GM23338 (cell line): ENCODE results near the gene TUBA8. TPM values are rescaled to one million over a fixed set of nuclear protein-coding genes. Genes with fewer than 3 reads are reported as not detected.
A peak's percentile ranks its signal among the peaks of the same experiment; 100 is the strongest.
"Not testable (repeated sequence)": the region's sequence is repeated elsewhere in the genome, so short reads cannot be mapped to it uniquely, and the experiment has no call there.

Experiments
- ATAC-seq: fragments of 200-7000 bp; cut with Tn5 transposase; 3 replicates; pipeline ENCODE4 v1.9.1; 2020
- DNase-seq: peaks from one replicate; pipeline ENCODE4 v3.0.0-alpha.2; 2015; ENCODE audit warnings: low spot score
- H2AFZ ChIP-seq: fragments of 200-600 bp; sonication (generic); 2 replicates; pipeline ENCODE4 v1.8.0; 2016; ENCODE audit warnings: antibody characterized with exemption, mild to moderate bottlenecking, moderate library complexity
- H3F3A ChIP-seq: fragments of 200-600 bp; sonication (generic); replicated peaks from 2 replicates; pipeline ENCODE4 v1.8.0; 2017; ENCODE audit warnings: antibody characterized with exemption, mixed run types, low read depth
- H3K27ac ChIP-seq: fragments of 200-600 bp; sonication (generic); 2 replicates; pipeline ENCODE4 v1.6.1; 2016; ENCODE audit warnings: low read depth
- H3K27me3 ChIP-seq: fragments of 200-600 bp; sonication (generic); 2 replicates; pipeline ENCODE4 v1.8.0; 2016; ENCODE audit warnings: mild to moderate bottlenecking, mixed run types, moderate library complexity; ENCODE audit not compliant: insufficient read depth
- H3K36me3 ChIP-seq: fragments of 200-600 bp; sonication (generic); 2 replicates; pipeline ENCODE4 v1.8.0; 2016; ENCODE audit warnings: mild to moderate bottlenecking; ENCODE audit not compliant: insufficient read depth
- H3K4me1 ChIP-seq: fragments of 200-600 bp; sonication (generic); 2 replicates; pipeline ENCODE4 v1.8.0; 2016; ENCODE audit warnings: mild to moderate bottlenecking, moderate library complexity; ENCODE audit not compliant: insufficient read depth
- H3K4me2 ChIP-seq: fragments of 200-600 bp; sonication (generic); 2 replicates; pipeline ENCODE4 v1.7.1; 2017; ENCODE audit warnings: mixed run types
- H3K4me3 ChIP-seq: fragments of 200-600 bp; sonication (generic); 2 replicates; pipeline ENCODE4 v1.6.1; 2016; ENCODE audit warnings: mixed run types
- H3K79me2 ChIP-seq: fragments of 200-600 bp; sonication (generic); replicated peaks from 2 replicates; pipeline ENCODE4 v1.8.0; 2017; ENCODE audit warnings: mild to moderate bottlenecking; ENCODE audit not compliant: insufficient read depth
- H3K9me2 ChIP-seq: fragments of 200-600 bp; sonication (generic); 2 replicates; pipeline ENCODE4 v1.8.0; 2017; ENCODE audit not compliant: insufficient read depth
- H4K20me1 ChIP-seq: fragments of 200-600 bp; sonication (generic); replicated peaks from 2 replicates; pipeline ENCODE4 v1.8.0; 2017; ENCODE audit warnings: mild to moderate bottlenecking; ENCODE audit not compliant: insufficient read depth
- H3K27ac Mint-ChIP-seq: 2 replicates; pipeline ENCODE4 v1.8.0; 2020; ENCODE audit warnings: inconsistent platforms, mild to moderate bottlenecking, moderate library complexity, mixed read lengths
- H3K27me3 Mint-ChIP-seq: 3 replicates; pipeline ENCODE4 v1.8.0; 2022; ENCODE audit warnings: low read depth, mild to moderate bottlenecking, moderate library complexity, mixed read lengths, inconsistent platforms; ENCODE audit not compliant: insufficient read depth, poor library complexity
- H3K36me3 Mint-ChIP-seq: 3 replicates; pipeline ENCODE4 v1.8.0; 2021; ENCODE audit warnings: low read depth, mild to moderate bottlenecking, inconsistent platforms, moderate library complexity, mixed read lengths
- H3K4me1 Mint-ChIP-seq: 3 replicates; pipeline ENCODE4 v1.8.0; 2020; ENCODE audit warnings: mild to moderate bottlenecking, inconsistent platforms, mixed read lengths
- H3K4me3 Mint-ChIP-seq: 3 replicates; pipeline ENCODE4 v1.8.0; 2021; ENCODE audit warnings: moderate library complexity, mild to moderate bottlenecking, inconsistent platforms, mixed read lengths
- H3K9me3 Mint-ChIP-seq: 3 replicates; pipeline ENCODE4 v1.8.0; 2020; ENCODE audit warnings: moderate library complexity, mild to moderate bottlenecking, inconsistent platforms, mixed read lengths
- CREB1 ChIP-seq: fragments of 250-450 bp; sonication (Bioruptor Pico); IDR thresholded peaks from 2 replicates; pipeline ENCODE4 v1.5.0; 2020; ENCODE audit warnings: low read depth, mild to moderate bottlenecking, moderate library complexity
- ETS1 ChIP-seq: IDR thresholded peaks from 2 replicates; pipeline ENCODE4 v1.6.1; 2016; ENCODE audit warnings: antibody characterized with exemption
- EZH2 ChIP-seq: fragments of 200-600 bp; sonication (generic); IDR thresholded peaks from one replicate; pipeline ENCODE4 v1.8.0; 2017; ENCODE audit warnings: antibody characterized with exemption, mild to moderate bottlenecking, low read depth; ENCODE audit not compliant: unreplicated experiment
- EZH2phosphoT487 ChIP-seq: fragments of 200-600 bp; sonication (generic); IDR thresholded peaks from one replicate; pipeline ENCODE4 v1.8.1; 2018; ENCODE audit warnings: antibody characterized with exemption; ENCODE audit not compliant: unreplicated experiment
- JUNB ChIP-seq: IDR thresholded peaks from one replicate; pipeline ENCODE4 v1.6.1; 2016; ENCODE audit warnings: antibody characterized with exemption; ENCODE audit not compliant: unreplicated experiment
- NANOG ChIP-seq: IDR thresholded peaks from 2 replicates; pipeline ENCODE4 v1.6.1; 2016; ENCODE audit warnings: antibody characterized with exemption, borderline replicate concordance
- POLR2AphosphoS5 ChIP-seq: IDR thresholded peaks from 2 replicates; pipeline ENCODE4 v1.6.1; 2016; ENCODE audit warnings: antibody characterized with exemption, low read depth
- ZNF114 ChIP-seq: fragments of 250-450 bp; sonication (Bioruptor Pico); IDR thresholded peaks from 2 replicates; pipeline ENCODE4 v1.5.0; 2020; ENCODE audit warnings: mild to moderate bottlenecking, moderate library complexity
- polyA plus RNA-seq: library from polyadenylated mRNA; unstranded; fragments of >200 nt; fragmentation: Nextera tagmentation; extraction: Ambion mirVana; gene quantifications from 2 replicates; pipeline ENCODE4 v1.2.1, GENCODE V29; 2016
- total RNA-seq: library from RNA; depleted of rRNA; stranded (reverse); fragments of >200 nt; shearing (Covaris generic); gene quantifications from 2 replicates; pipeline ENCODE4 v1.2.3, GENCODE V29; 2014
- TF ChIP-seq, protein P1 (sequence below), 2 experiments: fragments of 200-600 bp in 1 of 2; sonication (generic) in 1 of 2; conservative IDR thresholded peaks; 2 replicates each; pipeline versions ENCODE4 v1.5.1 to v1.6.1; 2016 to 2017; ENCODE audit warnings: antibody characterized with exemption in 2 of 2, low read depth in 2 of 2, mild to moderate bottlenecking in 2 of 2, moderate library complexity in 1 of 2
- TF ChIP-seq, protein P2 (sequence below): fragments of 250-450 bp; sonication (Bioruptor Pico); IDR thresholded peaks from 2 replicates; pipeline ENCODE4 v1.5.0; 2020; ENCODE audit warnings: mild to moderate bottlenecking, moderate library complexity
- TF ChIP-seq, protein P3 (sequence below): IDR thresholded peaks from one replicate; pipeline ENCODE4 v1.6.1; 2018; ENCODE audit warnings: antibody characterized with exemption; ENCODE audit not compliant: unreplicated experiment

Gene TUBA8
- total and polyA plus RNA-seq, 2 experiments from 2014 or later: 0.31 to 0.48 TPM

GRCh38 chr22:18157714-18158028 lies 47.1 kb downstream of the TUBA8 start:
- Histone ChIP-seq H3K27ac (peak overlapping the region; percentile 20; the same call in 1 of the 2 replicates), H3K9me2 (no peaks in the 10 kb centered on the region), H3K27me3 (no peaks in the 10 kb centered on the region), H3K4me1 (peaks cover 11% of the 10 kb centered on the region; the same call in 1 of the 2 replicates), H2AFZ (peak overlapping the region; percentile 88), H3K4me3 (peak overlapping the region; percentile 17; the same call in 1 of the 2 replicates), H3K79me2 (no peaks in the 10 kb centered on the region), H4K20me1 (no peaks in the 10 kb centered on the region), H3K36me3 (no peaks in the 10 kb centered on the region), H3K4me2 (peak overlapping the region; percentile 31), H3F3A (0 out of 2 replicates have a peak, but pooled peaks cover 4% of the 10 kb centered on the region)
- peaks cover 18% of the 10 kb centered on the region for H3K4me1 Mint-ChIP-seq
- no peaks in the 10 kb centered on the region for H3K9me3 Mint-ChIP-seq
- no peak overlapping the region; the same call in 2 of the 3 replicates for H3K4me3 Mint-ChIP-seq
- no peak for TF ChIP-seq ETS1
- TF ChIP-seq POLR2AphosphoS5: no peak
- no peak for TF ChIP-seq NANOG
- TF ChIP-seq ZNF114 (CRISPR knock-in tag): no peak
- TF ChIP-seq, protein P1, sequence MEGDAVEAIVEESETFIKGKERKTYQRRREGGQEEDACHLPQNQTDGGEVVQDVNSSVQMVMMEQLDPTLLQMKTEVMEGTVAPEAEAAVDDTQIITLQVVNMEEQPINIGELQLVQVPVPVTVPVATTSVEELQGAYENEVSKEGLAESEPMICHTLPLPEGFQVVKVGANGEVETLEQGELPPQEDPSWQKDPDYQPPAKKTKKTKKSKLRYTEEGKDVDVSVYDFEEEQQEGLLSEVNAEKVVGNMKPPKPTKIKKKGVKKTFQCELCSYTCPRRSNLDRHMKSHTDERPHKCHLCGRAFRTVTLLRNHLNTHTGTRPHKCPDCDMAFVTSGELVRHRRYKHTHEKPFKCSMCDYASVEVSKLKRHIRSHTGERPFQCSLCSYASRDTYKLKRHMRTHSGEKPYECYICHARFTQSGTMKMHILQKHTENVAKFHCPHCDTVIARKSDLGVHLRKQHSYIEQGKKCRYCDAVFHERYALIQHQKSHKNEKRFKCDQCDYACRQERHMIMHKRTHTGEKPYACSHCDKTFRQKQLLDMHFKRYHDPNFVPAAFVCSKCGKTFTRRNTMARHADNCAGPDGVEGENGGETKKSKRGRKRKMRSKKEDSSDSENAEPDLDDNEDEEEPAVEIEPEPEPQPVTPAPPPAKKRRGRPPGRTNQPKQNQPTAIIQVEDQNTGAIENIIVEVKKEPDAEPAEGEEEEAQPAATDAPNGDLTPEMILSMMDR (conservative IDR thresholded peaks at IDR 0.05; ENCODE audit: low read depth in 2 of 2): no peak
- no peak for TF ChIP-seq CREB1 (CRISPR knock-in tag)
- TF ChIP-seq, protein P2, sequence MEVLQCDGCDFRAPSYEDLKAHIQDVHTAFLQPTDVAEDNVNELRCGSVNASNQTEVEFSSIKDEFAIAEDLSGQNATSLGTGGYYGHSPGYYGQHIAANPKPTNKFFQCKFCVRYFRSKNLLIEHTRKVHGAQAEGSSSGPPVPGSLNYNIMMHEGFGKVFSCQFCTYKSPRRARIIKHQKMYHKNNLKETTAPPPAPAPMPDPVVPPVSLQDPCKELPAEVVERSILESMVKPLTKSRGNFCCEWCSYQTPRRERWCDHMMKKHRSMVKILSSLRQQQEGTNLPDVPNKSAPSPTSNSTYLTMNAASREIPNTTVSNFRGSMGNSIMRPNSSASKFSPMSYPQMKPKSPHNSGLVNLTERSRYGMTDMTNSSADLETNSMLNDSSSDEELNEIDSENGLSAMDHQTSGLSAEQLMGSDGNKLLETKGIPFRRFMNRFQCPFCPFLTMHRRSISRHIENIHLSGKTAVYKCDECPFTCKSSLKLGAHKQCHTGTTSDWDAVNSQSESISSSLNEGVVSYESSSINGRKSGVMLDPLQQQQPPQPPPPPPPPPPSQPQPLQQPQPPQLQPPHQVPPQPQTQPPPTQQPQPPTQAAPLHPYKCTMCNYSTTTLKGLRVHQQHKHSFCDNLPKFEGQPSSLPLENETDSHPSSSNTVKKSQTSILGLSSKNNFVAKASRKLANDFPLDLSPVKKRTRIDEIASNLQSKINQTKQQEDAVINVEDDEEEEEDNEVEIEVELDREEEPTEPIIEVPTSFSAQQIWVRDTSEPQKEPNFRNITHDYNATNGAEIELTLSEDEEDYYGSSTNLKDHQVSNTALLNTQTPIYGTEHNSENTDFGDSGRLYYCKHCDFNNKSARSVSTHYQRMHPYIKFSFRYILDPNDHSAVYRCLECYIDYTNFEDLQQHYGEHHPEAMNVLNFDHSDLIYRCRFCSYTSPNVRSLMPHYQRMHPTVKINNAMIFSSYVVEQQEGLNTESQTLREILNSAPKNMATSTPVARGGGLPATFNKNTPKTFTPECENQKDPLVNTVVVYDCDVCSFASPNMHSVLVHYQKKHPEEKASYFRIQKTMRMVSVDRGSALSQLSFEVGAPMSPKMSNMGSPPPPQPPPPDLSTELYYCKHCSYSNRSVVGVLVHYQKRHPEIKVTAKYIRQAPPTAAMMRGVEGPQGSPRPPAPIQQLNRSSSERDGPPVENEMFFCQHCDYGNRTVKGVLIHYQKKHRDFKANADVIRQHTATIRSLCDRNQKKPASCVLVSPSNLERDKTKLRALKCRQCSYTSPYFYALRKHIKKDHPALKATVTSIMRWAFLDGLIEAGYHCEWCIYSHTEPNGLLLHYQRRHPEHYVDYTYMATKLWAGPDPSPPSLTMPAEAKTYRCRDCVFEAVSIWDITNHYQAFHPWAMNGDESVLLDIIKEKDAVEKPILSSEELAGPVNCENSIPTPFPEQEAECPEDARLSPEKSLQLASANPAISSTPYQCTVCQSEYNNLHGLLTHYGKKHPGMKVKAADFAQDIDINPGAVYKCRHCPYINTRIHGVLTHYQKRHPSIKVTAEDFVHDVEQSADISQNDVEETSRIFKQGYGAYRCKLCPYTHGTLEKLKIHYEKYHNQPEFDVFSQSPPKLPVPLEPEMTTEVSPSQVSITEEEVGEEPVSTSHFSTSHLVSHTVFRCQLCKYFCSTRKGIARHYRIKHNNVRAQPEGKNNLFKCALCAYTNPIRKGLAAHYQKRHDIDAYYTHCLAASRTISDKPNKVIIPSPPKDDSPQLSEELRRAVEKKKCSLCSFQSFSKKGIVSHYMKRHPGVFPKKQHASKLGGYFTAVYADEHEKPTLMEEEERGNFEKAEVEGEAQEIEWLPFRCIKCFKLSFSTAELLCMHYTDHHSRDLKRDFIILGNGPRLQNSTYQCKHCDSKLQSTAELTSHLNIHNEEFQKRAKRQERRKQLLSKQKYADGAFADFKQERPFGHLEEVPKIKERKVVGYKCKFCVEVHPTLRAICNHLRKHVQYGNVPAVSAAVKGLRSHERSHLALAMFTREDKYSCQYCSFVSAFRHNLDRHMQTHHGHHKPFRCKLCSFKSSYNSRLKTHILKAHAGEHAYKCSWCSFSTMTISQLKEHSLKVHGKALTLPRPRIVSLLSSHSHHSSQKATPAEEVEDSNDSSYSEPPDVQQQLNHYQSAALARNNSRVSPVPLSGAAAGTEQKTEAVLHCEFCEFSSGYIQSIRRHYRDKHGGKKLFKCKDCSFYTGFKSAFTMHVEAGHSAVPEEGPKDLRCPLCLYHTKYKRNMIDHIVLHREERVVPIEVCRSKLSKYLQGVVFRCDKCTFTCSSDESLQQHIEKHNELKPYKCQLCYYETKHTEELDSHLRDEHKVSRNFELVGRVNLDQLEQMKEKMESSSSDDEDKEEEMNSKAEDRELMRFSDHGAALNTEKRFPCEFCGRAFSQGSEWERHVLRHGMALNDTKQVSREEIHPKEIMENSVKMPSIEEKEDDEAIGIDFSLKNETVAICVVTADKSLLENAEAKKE: no peak
- no peak for TF ChIP-seq EZH2
- TF ChIP-seq EZH2phosphoT487: no peak
- TF ChIP-seq, protein P3, sequence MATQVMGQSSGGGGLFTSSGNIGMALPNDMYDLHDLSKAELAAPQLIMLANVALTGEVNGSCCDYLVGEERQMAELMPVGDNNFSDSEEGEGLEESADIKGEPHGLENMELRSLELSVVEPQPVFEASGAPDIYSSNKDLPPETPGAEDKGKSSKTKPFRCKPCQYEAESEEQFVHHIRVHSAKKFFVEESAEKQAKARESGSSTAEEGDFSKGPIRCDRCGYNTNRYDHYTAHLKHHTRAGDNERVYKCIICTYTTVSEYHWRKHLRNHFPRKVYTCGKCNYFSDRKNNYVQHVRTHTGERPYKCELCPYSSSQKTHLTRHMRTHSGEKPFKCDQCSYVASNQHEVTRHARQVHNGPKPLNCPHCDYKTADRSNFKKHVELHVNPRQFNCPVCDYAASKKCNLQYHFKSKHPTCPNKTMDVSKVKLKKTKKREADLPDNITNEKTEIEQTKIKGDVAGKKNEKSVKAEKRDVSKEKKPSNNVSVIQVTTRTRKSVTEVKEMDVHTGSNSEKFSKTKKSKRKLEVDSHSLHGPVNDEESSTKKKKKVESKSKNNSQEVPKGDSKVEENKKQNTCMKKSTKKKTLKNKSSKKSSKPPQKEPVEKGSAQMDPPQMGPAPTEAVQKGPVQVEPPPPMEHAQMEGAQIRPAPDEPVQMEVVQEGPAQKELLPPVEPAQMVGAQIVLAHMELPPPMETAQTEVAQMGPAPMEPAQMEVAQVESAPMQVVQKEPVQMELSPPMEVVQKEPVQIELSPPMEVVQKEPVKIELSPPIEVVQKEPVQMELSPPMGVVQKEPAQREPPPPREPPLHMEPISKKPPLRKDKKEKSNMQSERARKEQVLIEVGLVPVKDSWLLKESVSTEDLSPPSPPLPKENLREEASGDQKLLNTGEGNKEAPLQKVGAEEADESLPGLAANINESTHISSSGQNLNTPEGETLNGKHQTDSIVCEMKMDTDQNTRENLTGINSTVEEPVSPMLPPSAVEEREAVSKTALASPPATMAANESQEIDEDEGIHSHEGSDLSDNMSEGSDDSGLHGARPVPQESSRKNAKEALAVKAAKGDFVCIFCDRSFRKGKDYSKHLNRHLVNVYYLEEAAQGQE: no peak
- TF ChIP-seq JUNB: no peak
- ATAC-seq (peak; percentile 54), DNase-seq (peak; percentile 62)
- H3K27me3 Mint-ChIP-seq: peaks cover 7% of the 10 kb centered on the region
- no peak overlapping the region; the same call in 1 of the 2 replicates for H3K27ac Mint-ChIP-seq
- no peaks in the 10 kb centered on the region; the same call in 1 of the 3 replicates for H3K36me3 Mint-ChIP-seq

- H3F3A ChIP-seq, H3K4me3 Mint-ChIP-seq, H2AFZ ChIP-seq, H3K4me2 ChIP-seq, H3K27ac Mint-ChIP-seq, H3K36me3 ChIP-seq, H4K20me1 ChIP-seq, H3K4me3 ChIP-seq, H3K27ac ChIP-seq, ATAC-seq, DNase-seq, H3K9me2 ChIP-seq, H3K79me2 ChIP-seq, H3K27me3 ChIP-seq: not testable (repeated sequence)
- H3K27me3 Mint-ChIP-seq: peaks cover 13% of the 10 kb centered on the region
- peaks cover 24% of the 10 kb centered on the region for H3K4me1 Mint-ChIP-seq
- H3K9me3 Mint-ChIP-seq: peaks cover 11% of the 10 kb centered on the region
- H3K36me3 Mint-ChIP-seq: peaks cover 11% of the 10 kb centered on the region
- peaks cover 16% of the 10 kb centered on the region; the same call in 1 of the 2 replicates for H3K4me1 ChIP-seq
Observed at GRCh38 chr22:18160641-18161040, 50.0 kb downstream of the TUBA8 start.
